Measurements from ENCODE around the gene IFTAP. TPM values are rescaled to one million over a fixed set of nuclear protein-coding genes. Genes with fewer than 3 reads are reported as not detected.

IFTAP gene
- total RNA-seq, 1 experiment from 2014 or later = 15.5 TPM

DNA sequence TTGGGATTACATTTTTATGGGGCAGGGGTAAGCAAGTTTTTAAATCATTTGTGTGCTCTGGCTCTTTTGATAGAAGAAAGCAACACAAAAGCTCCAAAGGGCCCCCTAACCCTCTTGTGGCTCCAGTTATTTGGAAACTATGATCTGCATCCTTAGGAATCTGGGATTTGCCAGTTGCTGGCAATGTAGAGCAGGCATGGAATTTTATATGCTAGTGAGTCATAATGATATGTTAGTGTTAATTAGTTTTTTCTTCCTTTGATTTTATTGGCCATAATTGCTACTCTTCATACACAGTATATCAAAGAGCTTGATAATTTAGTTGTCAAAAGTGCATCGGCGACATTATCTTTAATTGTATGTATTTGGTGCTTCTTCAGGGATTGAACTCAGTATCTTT, 16.4 kb upstream of the IFTAP start:
- H3K36me3 Mint-ChIP-seq (ENCODE audit: insufficient read depth, unreplicated experiment) = no peaks in the 10 kb centered on the region
- H3K27ac Mint-ChIP-seq (ENCODE audit: unreplicated experiment) = no peak overlapping the region
- no peak for DNase-seq
- no peak overlapping the region for H3K4me3 Mint-ChIP-seq (ENCODE audit: low read depth, unreplicated experiment)
- H3K9me3 Mint-ChIP-seq (ENCODE audit: low read depth, unreplicated experiment) = peaks cover 7% of the 10 kb centered on the region
- H3K4me1 Mint-ChIP-seq (ENCODE audit: low read depth, unreplicated experiment) = no peaks in the 10 kb centered on the region
- peaks cover 34% of the 10 kb centered on the region for H3K27me3 Mint-ChIP-seq (ENCODE audit: unreplicated experiment)
- no TSS peak for BruUV-seq (replicated peaks)
- intact Hi-C loops (cut with micrococcal nuclease; ENCODE audit: unreplicated experiment) = no loop called here
- TF ChIP-seq, protein P1, sequence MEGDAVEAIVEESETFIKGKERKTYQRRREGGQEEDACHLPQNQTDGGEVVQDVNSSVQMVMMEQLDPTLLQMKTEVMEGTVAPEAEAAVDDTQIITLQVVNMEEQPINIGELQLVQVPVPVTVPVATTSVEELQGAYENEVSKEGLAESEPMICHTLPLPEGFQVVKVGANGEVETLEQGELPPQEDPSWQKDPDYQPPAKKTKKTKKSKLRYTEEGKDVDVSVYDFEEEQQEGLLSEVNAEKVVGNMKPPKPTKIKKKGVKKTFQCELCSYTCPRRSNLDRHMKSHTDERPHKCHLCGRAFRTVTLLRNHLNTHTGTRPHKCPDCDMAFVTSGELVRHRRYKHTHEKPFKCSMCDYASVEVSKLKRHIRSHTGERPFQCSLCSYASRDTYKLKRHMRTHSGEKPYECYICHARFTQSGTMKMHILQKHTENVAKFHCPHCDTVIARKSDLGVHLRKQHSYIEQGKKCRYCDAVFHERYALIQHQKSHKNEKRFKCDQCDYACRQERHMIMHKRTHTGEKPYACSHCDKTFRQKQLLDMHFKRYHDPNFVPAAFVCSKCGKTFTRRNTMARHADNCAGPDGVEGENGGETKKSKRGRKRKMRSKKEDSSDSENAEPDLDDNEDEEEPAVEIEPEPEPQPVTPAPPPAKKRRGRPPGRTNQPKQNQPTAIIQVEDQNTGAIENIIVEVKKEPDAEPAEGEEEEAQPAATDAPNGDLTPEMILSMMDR (IDR thresholded peaks at IDR 0.05; ENCODE audit: unreplicated experiment) = no peak
- CTCF ChIA-PET = no interaction called here

DNA sequence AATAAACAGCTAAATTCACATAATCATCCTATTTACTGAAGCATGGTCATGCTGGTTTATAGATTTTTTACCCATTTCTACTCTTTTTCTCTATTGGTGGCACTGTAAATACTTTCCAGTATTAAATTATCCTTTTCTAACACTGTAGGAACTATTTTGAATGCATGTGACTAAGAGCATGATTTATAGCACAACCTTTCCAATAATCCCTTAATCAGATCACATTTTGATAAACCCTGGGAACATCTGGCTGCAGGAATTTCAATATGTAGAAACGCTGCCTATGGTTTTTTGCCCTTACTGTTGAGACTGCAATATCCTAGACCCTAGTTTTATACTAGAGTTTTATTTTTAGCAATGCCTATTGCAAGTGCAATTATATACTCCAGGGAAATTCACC, 15.8 kb upstream of the IFTAP start:
- TF ChIP-seq, protein P1 (IDR thresholded peaks at IDR 0.05; ENCODE audit: unreplicated experiment) = no peak
- H3K9me3 Mint-ChIP-seq (ENCODE audit: low read depth, unreplicated experiment) = peaks cover 7% of the 10 kb centered on the region
- no peaks in the 10 kb centered on the region for H3K4me1 Mint-ChIP-seq (ENCODE audit: low read depth, unreplicated experiment)
- no peaks in the 10 kb centered on the region for H3K36me3 Mint-ChIP-seq (ENCODE audit: insufficient read depth, unreplicated experiment)
- peaks cover 34% of the 10 kb centered on the region for H3K27me3 Mint-ChIP-seq (ENCODE audit: unreplicated experiment)
- no peak for DNase-seq
- intact Hi-C loops (cut with micrococcal nuclease; ENCODE audit: unreplicated experiment) = no loop called here
- CTCF ChIA-PET = no interaction called here
- H3K4me3 Mint-ChIP-seq (ENCODE audit: low read depth, unreplicated experiment) = no peak overlapping the region
- H3K27ac Mint-ChIP-seq (ENCODE audit: unreplicated experiment) = no peak overlapping the region
- no TSS peak for BruUV-seq (replicated peaks)

DNA sequence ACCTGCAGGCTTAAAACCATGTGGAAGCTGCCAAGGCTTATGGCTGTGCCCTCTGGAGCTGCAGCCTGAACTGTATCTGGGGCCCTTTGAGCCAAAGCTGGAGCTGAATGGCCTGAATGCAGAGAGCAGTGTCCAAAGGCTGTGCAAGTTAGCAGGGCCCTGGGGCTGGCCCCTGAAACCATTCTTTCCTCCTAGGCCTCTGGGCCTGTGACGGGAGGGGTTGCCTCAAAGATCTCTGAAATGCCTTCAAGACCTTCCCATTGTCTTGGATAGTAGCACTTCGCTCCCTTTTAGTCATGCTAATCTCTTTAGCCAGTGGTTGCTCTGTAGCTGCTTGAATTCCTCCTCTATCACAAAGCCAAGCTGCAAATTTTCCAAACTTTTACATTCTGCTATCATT, 12.8 kb upstream of the IFTAP start:
- H3K27ac Mint-ChIP-seq (ENCODE audit: unreplicated experiment) = no peak overlapping the region
- CTCF ChIA-PET = no interaction called here
- peaks cover 5% of the 10 kb centered on the region for H3K9me3 Mint-ChIP-seq (ENCODE audit: low read depth, unreplicated experiment)
- H3K27me3 Mint-ChIP-seq (ENCODE audit: unreplicated experiment) = peaks cover 19% of the 10 kb centered on the region
- H3K4me1 Mint-ChIP-seq (ENCODE audit: low read depth, unreplicated experiment) = no peaks in the 10 kb centered on the region
- H3K4me3 Mint-ChIP-seq (ENCODE audit: low read depth, unreplicated experiment) = no peak overlapping the region
- no peaks in the 10 kb centered on the region for H3K36me3 Mint-ChIP-seq (ENCODE audit: insufficient read depth, unreplicated experiment)
- intact Hi-C loops (cut with micrococcal nuclease; ENCODE audit: unreplicated experiment) = no loop called here
- TF ChIP-seq, protein P1 (IDR thresholded peaks at IDR 0.05; ENCODE audit: unreplicated experiment) = no peak
- no peak for DNase-seq
- BruUV-seq (replicated peaks) = no TSS peak

DNA sequence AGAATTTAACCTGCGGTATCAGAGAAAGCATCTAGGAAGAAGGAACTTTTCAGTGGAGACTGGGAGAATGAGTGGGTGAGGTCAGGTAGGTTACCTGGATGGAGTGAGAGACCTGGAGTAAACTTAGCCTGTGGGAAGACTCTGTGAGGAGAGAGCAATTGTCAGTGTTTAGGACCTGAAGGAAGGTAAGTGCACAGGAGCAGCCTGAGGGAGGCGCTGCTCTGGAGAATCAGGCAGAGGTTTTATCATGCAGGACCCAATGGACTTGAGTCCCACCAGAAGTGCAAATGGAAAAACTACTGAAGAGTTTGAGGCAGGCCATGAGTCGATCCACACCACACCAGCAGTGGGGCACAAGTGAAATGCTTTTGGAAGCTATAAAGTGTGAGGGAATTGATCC, 10.6 kb upstream of the IFTAP start:
- Mint-ChIP-seq H3K9me3 (ENCODE audit: low read depth, unreplicated experiment) (peaks cover 5% of the 10 kb centered on the region), H3K27me3 (ENCODE audit: unreplicated experiment) (peaks cover 27% of the 10 kb centered on the region), H3K4me3 (ENCODE audit: low read depth, unreplicated experiment) (no peak overlapping the region), H3K27ac (ENCODE audit: unreplicated experiment) (no peak overlapping the region), H3K36me3 (ENCODE audit: insufficient read depth, unreplicated experiment) (no peaks in the 10 kb centered on the region), H3K4me1 (ENCODE audit: low read depth, unreplicated experiment) (no peaks in the 10 kb centered on the region)
- TF ChIP-seq, protein P1 (IDR thresholded peaks at IDR 0.05; ENCODE audit: unreplicated experiment) = no peak
- DNase-seq = no peak
- no TSS peak for BruUV-seq (replicated peaks)
- intact Hi-C loops (cut with micrococcal nuclease; ENCODE audit: unreplicated experiment) = no loop called here
- CTCF ChIA-PET = no interaction called here

DNA sequence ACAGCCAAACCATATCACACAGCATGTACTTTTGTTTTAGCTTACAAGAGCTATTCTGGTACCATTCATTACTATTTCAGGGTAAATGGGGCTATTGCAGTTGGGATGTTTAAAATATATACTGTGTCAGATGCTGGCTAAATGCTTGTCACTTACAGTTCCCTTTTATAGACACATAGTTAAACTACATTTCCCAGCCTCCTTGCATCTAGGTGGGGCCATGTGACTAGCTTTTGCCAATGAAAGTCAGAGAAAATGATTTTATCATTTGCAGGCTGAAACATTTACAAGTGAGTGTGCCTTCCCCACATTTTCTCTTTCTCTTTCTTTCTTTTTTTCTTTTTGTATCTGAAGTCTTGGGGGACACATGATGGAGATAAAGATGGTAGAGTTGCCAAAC, 7.8 kb upstream of the IFTAP start:
- Mint-ChIP-seq H3K4me1 (ENCODE audit: low read depth, unreplicated experiment) (no peaks in the 10 kb centered on the region), H3K4me3 (ENCODE audit: low read depth, unreplicated experiment) (no peak overlapping the region), H3K36me3 (ENCODE audit: insufficient read depth, unreplicated experiment) (no peaks in the 10 kb centered on the region), H3K9me3 (ENCODE audit: low read depth, unreplicated experiment) (peaks cover 5% of the 10 kb centered on the region), H3K27ac (ENCODE audit: unreplicated experiment) (no peak overlapping the region), H3K27me3 (ENCODE audit: unreplicated experiment) (peaks cover 52% of the 10 kb centered on the region)
- intact Hi-C loops (cut with micrococcal nuclease; ENCODE audit: unreplicated experiment) = no loop called here
- CTCF ChIA-PET = no interaction called here
- TF ChIP-seq, protein P1 (IDR thresholded peaks at IDR 0.05; ENCODE audit: unreplicated experiment) = no peak
- BruUV-seq (replicated peaks) = no TSS peak
- DNase-seq = no peak

All from Calu3 (cell line).